ENCODE results near the gene SCO1.
A peak's percentile ranks its signal among the peaks of the same experiment; 100 is the strongest.

The SCO1 gene

DNA sequence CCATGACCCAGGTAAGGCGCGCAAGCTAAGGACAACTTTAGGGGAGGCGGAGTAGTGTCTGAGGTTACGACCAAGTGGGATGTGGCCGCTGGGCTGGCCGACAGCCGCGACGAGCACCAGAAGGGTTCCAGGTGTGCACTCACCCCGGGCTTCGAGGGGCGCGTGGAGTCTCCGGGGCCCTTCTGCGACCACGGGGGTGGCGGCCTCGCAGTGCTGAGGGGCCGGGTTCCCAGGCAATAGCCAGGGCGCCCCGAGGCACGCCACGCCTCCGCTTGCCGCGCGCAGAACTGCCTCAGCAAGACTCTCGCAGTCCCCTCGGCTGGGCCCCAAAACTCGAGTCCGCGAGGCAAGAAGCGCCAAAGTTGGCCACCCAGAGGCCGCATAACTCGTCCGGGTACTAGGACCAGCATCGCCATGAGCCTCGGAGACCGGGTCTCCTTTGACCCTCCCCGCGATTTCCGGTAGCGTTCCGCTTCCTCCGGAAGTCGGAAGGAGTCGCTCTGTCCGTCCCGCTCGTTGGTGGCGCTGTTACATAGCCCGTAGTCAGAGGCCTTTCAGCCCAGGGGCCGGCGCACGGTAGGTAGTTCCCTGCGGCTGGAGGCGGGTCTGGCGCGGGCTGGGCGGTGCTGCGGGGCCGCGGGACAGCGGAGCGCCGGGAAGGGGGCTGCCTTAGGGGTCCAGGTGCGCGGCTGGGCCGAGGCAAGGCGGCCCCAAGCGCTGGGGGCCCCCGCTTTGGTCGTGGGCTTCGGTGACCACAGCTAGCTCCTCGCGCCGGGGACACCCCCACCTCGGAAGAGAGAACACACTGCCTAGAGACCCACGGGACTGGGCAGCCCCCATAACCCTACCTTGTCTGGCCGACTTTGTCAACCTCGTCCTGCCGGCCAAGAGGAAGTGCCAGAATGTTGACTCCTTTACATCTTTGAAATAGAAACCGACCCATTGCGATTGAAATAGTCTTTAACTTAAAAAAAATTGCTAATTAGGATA is at the start of gene SCO1, which contains the start of gene ADPRM:
TSS of gene SCO1 (minus strand) at position 442 of the 990 bp plus-strand sequence. CDS start at position 416, 26 bp downstream.
TSS of gene ADPRM (plus strand) at position 503 of the 990 bp plus-strand sequence. CDS start 7,333 bp downstream, outside the sequence.
- peak; percentile 93 to 94 for DNase-seq (ENCODE audit: low read depth in 2 of 2)
- H3K4me3 ChIP-seq (replicated peaks in 1 of 2; ENCODE audit: low read depth in 2 of 2, low read length in 2 of 2), result peak within 1 kb of the TSS; percentile 97 to 98
- TF ChIP-seq, protein P1, sequence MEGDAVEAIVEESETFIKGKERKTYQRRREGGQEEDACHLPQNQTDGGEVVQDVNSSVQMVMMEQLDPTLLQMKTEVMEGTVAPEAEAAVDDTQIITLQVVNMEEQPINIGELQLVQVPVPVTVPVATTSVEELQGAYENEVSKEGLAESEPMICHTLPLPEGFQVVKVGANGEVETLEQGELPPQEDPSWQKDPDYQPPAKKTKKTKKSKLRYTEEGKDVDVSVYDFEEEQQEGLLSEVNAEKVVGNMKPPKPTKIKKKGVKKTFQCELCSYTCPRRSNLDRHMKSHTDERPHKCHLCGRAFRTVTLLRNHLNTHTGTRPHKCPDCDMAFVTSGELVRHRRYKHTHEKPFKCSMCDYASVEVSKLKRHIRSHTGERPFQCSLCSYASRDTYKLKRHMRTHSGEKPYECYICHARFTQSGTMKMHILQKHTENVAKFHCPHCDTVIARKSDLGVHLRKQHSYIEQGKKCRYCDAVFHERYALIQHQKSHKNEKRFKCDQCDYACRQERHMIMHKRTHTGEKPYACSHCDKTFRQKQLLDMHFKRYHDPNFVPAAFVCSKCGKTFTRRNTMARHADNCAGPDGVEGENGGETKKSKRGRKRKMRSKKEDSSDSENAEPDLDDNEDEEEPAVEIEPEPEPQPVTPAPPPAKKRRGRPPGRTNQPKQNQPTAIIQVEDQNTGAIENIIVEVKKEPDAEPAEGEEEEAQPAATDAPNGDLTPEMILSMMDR (IDR thresholded peaks at IDR 0.05; ENCODE audit: low read depth, low read length), result peak; percentile 43

DNA sequence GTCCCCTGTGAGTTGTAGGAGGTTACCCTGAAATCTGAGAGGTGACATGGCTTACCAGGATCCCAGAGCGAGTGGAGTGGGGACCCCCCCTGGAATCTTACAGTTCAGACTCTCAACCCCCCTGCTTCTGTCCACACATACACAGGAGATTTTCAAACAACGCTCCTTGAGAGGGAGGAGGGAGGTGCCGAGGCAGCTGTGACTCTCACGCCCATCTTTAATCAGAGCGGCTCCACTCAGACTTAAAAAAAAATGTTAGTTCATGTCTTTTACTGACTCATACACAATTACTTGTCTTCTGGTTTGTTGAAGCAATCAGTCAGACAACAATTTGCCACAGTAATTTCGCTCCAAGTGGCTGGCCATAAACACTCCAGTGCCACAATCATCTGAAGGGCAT is 47.9 kb upstream of the SCO1 start:
- TF ChIP-seq, protein P1 (IDR thresholded peaks at IDR 0.05; ENCODE audit: low read depth, low read length), result no peak
- H3K4me3 ChIP-seq (replicated peaks in 1 of 2; ENCODE audit: low read depth in 2 of 2, low read length in 2 of 2), result no peak overlapping the region
- DNase-seq (ENCODE audit: low read depth in 2 of 2), result no peak

- no peak for DNase-seq (ENCODE audit: low read depth in 2 of 2)
- TF ChIP-seq, protein P1 (IDR thresholded peaks at IDR 0.05; ENCODE audit: low read depth, low read length), result no peak
- H3K4me3 ChIP-seq (replicated peaks in 1 of 2; ENCODE audit: low read depth in 2 of 2, low read length in 2 of 2), result no peak overlapping the region
Observed at GRCh38 chr17:10744501-10745000, 47.2 kb upstream of the SCO1 start.

GRCh38 chr17:10743316-10744009 is 46.1 kb upstream of the SCO1 start:
- DNase-seq (ENCODE audit: low read depth in 2 of 2), result peak; percentile 34 to 56
- no peak overlapping the region for H3K4me3 ChIP-seq (replicated peaks in 1 of 2; ENCODE audit: low read depth in 2 of 2, low read length in 2 of 2)
- TF ChIP-seq, protein P1 (IDR thresholded peaks at IDR 0.05; ENCODE audit: low read depth, low read length), result no peak

DNA sequence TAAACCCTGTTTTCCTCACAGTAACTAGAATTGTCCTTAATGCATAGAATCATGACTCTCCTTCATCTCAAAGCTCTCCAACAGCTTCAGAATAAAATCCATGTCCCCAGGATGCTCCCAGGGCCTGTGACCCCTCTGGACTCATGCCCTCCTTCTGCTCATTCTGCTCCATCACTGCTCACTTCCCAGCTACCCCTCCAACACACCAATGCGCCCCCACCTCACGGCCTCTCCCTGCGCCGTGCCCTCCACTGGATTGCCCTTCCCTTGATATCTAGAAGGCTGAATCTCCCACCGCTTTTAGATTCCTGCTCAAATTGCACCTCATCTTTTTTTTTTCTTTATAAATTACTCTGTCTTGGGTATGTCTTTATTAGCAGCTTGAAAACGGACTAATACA is 45.1 kb upstream of the SCO1 start:
- DNase-seq (ENCODE audit: low read depth in 2 of 2), result no peak
- TF ChIP-seq, protein P1 (IDR thresholded peaks at IDR 0.05; ENCODE audit: low read depth, low read length), result no peak
- no peak overlapping the region for H3K4me3 ChIP-seq (replicated peaks in 1 of 2; ENCODE audit: low read depth in 2 of 2, low read length in 2 of 2)

DNA sequence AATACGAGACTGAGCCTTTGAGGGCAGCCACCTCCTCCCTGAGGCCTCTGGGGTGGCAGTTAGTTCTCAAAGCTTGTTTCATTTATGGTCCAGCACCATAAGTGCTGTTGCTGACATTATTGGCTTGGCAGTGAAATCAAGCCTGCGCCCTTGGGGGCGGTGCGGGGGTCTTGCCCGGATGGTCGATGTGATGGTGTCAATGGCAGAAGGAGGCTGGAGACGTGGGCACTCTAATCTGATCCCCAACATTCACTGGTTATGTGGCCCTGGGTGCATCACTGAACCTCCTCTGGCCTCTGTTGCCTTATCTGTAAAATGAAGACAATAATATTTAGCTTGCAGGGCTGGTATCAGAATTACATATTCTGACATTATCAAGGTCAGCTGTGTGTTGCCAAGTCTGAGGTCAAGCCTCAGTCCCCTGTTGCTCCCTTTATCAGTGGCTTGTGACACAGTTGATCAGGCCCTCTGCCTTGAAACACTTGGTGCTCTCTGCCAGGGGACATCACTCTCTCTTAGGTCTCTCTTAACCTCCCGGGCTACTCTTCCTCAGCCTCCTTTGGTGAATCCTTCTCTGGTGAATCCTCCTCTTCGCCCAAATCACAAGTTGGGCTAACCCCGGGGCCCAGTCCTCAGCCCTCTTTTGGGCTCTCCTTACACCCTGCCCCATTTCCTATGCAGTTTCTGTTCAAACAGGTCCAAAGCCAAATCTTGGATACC is 44.2 kb upstream of the SCO1 start:
- TF ChIP-seq, protein P1 (IDR thresholded peaks at IDR 0.05; ENCODE audit: low read depth, low read length), result no peak
- no peak for DNase-seq (ENCODE audit: low read depth in 2 of 2)
- H3K4me3 ChIP-seq (replicated peaks in 1 of 2; ENCODE audit: low read depth in 2 of 2, low read length in 2 of 2), result no peak overlapping the region

All from cardiac fibroblast (primary cell).